Keratinocyte (primary cell): Measurements from ENCODE around the gene C11orf58. TPM values are rescaled to one million over a fixed set of nuclear protein-coding genes. Genes with fewer than 3 reads are reported as not detected.
A peak's percentile ranks its signal among the peaks of the same experiment; 100 is the strongest.

Experiments
- DNase-seq: peaks from one replicate; pipeline ENCODE4 v3.0.0-alpha.2; 2011; ENCODE audit warnings: low read depth, missing footprints, low spot score
- FAIRE-seq: peaks from 2 replicates; lab custom pipeline; 2011; peaks lifted over from hg19 to GRCh38; lab: Jason Lieb, UNC
- H2AFZ ChIP-seq: 2 replicates; pipeline ENCODE4 v1.6.0; 2012; ENCODE audit warnings: low read length, control low read depth, inconsistent platforms; ENCODE audit not compliant: control insufficient read depth
- H3K27ac ChIP-seq: 2 replicates; pipeline ENCODE4 v1.5.1; 2011; ENCODE audit warnings: low read length; ENCODE audit not compliant: control insufficient read depth, insufficient read depth
- H3K27me3 ChIP-seq: 3 replicates; pipeline ENCODE4 v1.6.0; 2011; ENCODE audit warnings: low read length; ENCODE audit not compliant: control insufficient read depth, insufficient read depth; ENCODE audit errors: extremely low read depth
- H3K36me3 ChIP-seq, 2 experiments: 2 replicates in 1 of 2; 3 replicates in 1 of 2; pipeline ENCODE4 v1.5.1; 2011; ENCODE audit warnings: low read length in 2 of 2, mild to moderate bottlenecking in 1 of 2; ENCODE audit not compliant: control insufficient read depth in 2 of 2, insufficient read depth in 2 of 2; ENCODE audit errors: extremely low read depth in 1 of 2
- H3K4me1 ChIP-seq: 3 replicates; pipeline ENCODE4 v1.5.1; 2011; ENCODE audit warnings: low read length; ENCODE audit not compliant: control insufficient read depth, insufficient read depth; ENCODE audit errors: extremely low read depth
- H3K4me2 ChIP-seq: 3 replicates; pipeline ENCODE4 v1.6.0; 2011; ENCODE audit warnings: low read depth, low read length; ENCODE audit not compliant: control insufficient read depth, insufficient read depth; ENCODE audit errors: extremely low read depth
- H3K4me3 ChIP-seq, 3 experiments: fragments of 200-600 bp in 1 of 3; sonication (generic) in 1 of 3; 2 replicates in 2 of 3; 3 replicates in 1 of 3; pipeline ENCODE4 v1.5.1; 2011 to 2016; ENCODE audit warnings: low read length in 3 of 3, mild to moderate bottlenecking in 3 of 3, control low read depth in 2 of 3, inconsistent platforms in 1 of 3, low read depth in 1 of 3, mixed read lengths in 1 of 3, mixed run types in 1 of 3, moderate library complexity in 1 of 3; ENCODE audit not compliant: control insufficient read depth in 2 of 3, insufficient read depth in 2 of 3; ENCODE audit errors: extremely low read depth in 1 of 3
- H3K79me2 ChIP-seq: 2 replicates; pipeline ENCODE4 v1.6.0; 2012; ENCODE audit warnings: low read length; ENCODE audit not compliant: control insufficient read depth, insufficient read depth
- H3K9ac ChIP-seq: 3 replicates; pipeline ENCODE4 v1.6.0; 2011; ENCODE audit warnings: low read length; ENCODE audit not compliant: control insufficient read depth, insufficient read depth; ENCODE audit errors: extremely low read depth
- H3K9me1 ChIP-seq: 3 replicates; pipeline ENCODE4 v1.6.0; 2011; ENCODE audit warnings: low read length; ENCODE audit not compliant: control insufficient read depth, insufficient read depth; ENCODE audit errors: extremely low read depth
- H3K9me3 ChIP-seq: 2 replicates; pipeline ENCODE4 v1.5.1; 2012; ENCODE audit warnings: low read depth, low read length; ENCODE audit not compliant: control insufficient read depth
- H4K20me1 ChIP-seq: 3 replicates; pipeline ENCODE4 v1.6.0; 2011; ENCODE audit warnings: low read length; ENCODE audit not compliant: control insufficient read depth, insufficient read depth; ENCODE audit errors: extremely low read depth
- CTCF ChIP-seq, 3 experiments: IDR thresholded peaks in 1 of 3; conservative IDR thresholded peaks in 1 of 3; optimal IDR thresholded peaks in 1 of 3; 2 replicates in 2 of 3; 3 replicates in 1 of 3; pipeline versions ENCODE3 to v1.5.1; 2011; ENCODE audit warnings: low read length in 3 of 3, mild to moderate bottlenecking in 3 of 3, moderate library complexity in 2 of 3, control low read depth in 1 of 3, inconsistent platforms in 1 of 3; ENCODE audit not compliant: insufficient read depth in 2 of 3; ENCODE audit errors: extremely low read depth in 1 of 3
- EZH2 ChIP-seq: IDR thresholded peaks from one replicate; pipeline ENCODE4 v1.6.1; 2012; ENCODE audit warnings: inconsistent platforms, mild to moderate bottlenecking, low read length, moderate library complexity
- dilution Hi-C: fragments of 300-500 bp; cut with MboI; formaldehyde crosslinking; loops from one replicate; pipeline ENCODE4 v1.7.0; 2020; ENCODE audit warnings: low sequenced_read_pairs; ENCODE audit not compliant: extremely low pct_ligation_motif_present
- polyA plus RNA-seq, 5 experiments: library from polyadenylated mRNA; depleted of rRNA in 3 of 5; stranded (reverse) in 3 of 5; stranded (forward) in 1 of 5; unstranded in 1 of 5; fragments of >200 nt; gene quantifications; 1 replicate in 1 of 5; 2 replicates in 3 of 5; 3 replicates in 1 of 5; pipeline versions ENCODE4 v1.2.1 to v1.2.3, GENCODE V29; 2011 to 2012; ENCODE audit warnings: missing spikeins in 2 of 5, low read depth in 1 of 5, low replicate concordance in 1 of 5

Gene C11orf58
- polyA plus RNA-seq, 1 donor (not counting 4 experiments of a cell fraction or from before 2014, with no cell fraction given) = 166 TPM

GRCh38 chr11:16774936-16775613 lies 36.6 kb downstream of the C11orf58 start:
- H3K27me3 ChIP-seq = no peaks in the 10 kb centered on the region
- no peak for DNase-seq
- no peaks in the 10 kb centered on the region for H3K79me2 ChIP-seq
- H3K9ac ChIP-seq = no peak overlapping the region
- peaks cover 21% of the 10 kb centered on the region for H3K4me1 ChIP-seq
- no peak overlapping the region for H3K4me3 ChIP-seq
- dilution Hi-C loops = no loop called here
- no peaks in the 10 kb centered on the region for H3K9me1 ChIP-seq
- H3K27ac ChIP-seq = no peak overlapping the region
- H3K4me2 ChIP-seq = no peak overlapping the region
- H4K20me1 ChIP-seq = no peaks in the 10 kb centered on the region
- no peaks in the 10 kb centered on the region for H3K36me3 ChIP-seq
- TF ChIP-seq CTCF (optimal IDR thresholded peaks at IDR 0.05 in 1 of 3, IDR thresholded peaks at IDR 0.05 in 1 of 3, conservative IDR thresholded peaks at IDR 0.05 in 1 of 3; ENCODE audit: extremely low read depth in 1 of 3, insufficient read depth in 2 of 3, low read length in 3 of 3) = no peak
- TF ChIP-seq EZH2 = no peak
- no peak overlapping the region for H2AFZ ChIP-seq
- H3K9me3 ChIP-seq = no peaks in the 10 kb centered on the region
- FAIRE-seq = no peak

- Histone ChIP-seq H3K27me3 (no peaks in the 10 kb centered on the region), H3K9me1 (no peaks in the 10 kb centered on the region), H3K9me3 (no peaks in the 10 kb centered on the region), H4K20me1 (no peaks in the 10 kb centered on the region), H3K4me3 (no peak overlapping the region), H3K4me2 (peak overlapping the region; percentile 17), H3K36me3 (no peaks in the 10 kb centered on the region), H3K9ac (no peak overlapping the region), H3K79me2 (no peaks in the 10 kb centered on the region), H2AFZ (peak overlapping the region; percentile 32), H3K4me1 (peaks cover 21% of the 10 kb centered on the region), H3K27ac (no peak overlapping the region)
- dilution Hi-C loops = no loop called here
- DNase-seq (no peak), FAIRE-seq (no peak)
- TF ChIP-seq EZH2 (no peak), CTCF (optimal IDR thresholded peaks at IDR 0.05 in 1 of 3, IDR thresholded peaks at IDR 0.05 in 1 of 3, conservative IDR thresholded peaks at IDR 0.05 in 1 of 3; ENCODE audit: extremely low read depth in 1 of 3, insufficient read depth in 2 of 3, low read length in 3 of 3) (no peak)
Measured at GRCh38 chr11:16775614-16776283, 37.3 kb downstream of the C11orf58 start.
